SK-N-SH (cell line): ENCODE measurements around the gene PCDHGA1.

Experiments
- CHD2 ChIP-seq: fragments of 150-350 bp; IDR thresholded peaks from 2 replicates; pipeline ENCODE4 v1.6.1; 2018; ENCODE audit warnings: low read length; ENCODE audit not compliant: partially characterized antibody
- CTCF ChIP-seq: fragments of 200-600 bp; sonication (generic); IDR thresholded peaks from 2 replicates; pipeline ENCODE4 v1.6.1; 2017; ENCODE audit warnings: antibody characterized with exemption, mild to moderate bottlenecking, moderate library complexity
- ELF1 ChIP-seq: IDR thresholded peaks from 2 replicates; pipeline ENCODE4 v1.4.0; 2012
- EP300 ChIP-seq, 2 experiments: IDR thresholded peaks; 2 replicates each; pipeline versions ENCODE4 v1.4.0 to v1.6.1; 2012; ENCODE audit warnings: borderline replicate concordance in 1 of 2, low read depth in 1 of 2, low read length in 1 of 2
- FOSL2 ChIP-seq: IDR thresholded peaks from 2 replicates; pipeline ENCODE4 v1.4.0; 2012; ENCODE audit warnings: low read depth, mild to moderate bottlenecking, moderate library complexity, borderline replicate concordance
- FOXM1 ChIP-seq: IDR thresholded peaks from 2 replicates; pipeline ENCODE4 v1.4.0; 2012; ENCODE audit warnings: low read depth, mild to moderate bottlenecking
- MEF2A ChIP-seq: IDR thresholded peaks from 2 replicates; pipeline ENCODE4 v1.4.0; 2012; ENCODE audit warnings: low read depth, borderline replicate concordance
- NFIC ChIP-seq: IDR thresholded peaks from 2 replicates; pipeline ENCODE4 v1.4.0; 2012; ENCODE audit warnings: borderline replicate concordance
- POLR2AphosphoS5 ChIP-seq: IDR thresholded peaks from 2 replicates; pipeline ENCODE4 v1.6.1; 2012; ENCODE audit warnings: low read depth, low read length
- RFX5 ChIP-seq: IDR thresholded peaks from 2 replicates; pipeline ENCODE4 v1.6.1; 2012; ENCODE audit warnings: mild to moderate bottlenecking, improper control_type of control experiment, low read length
- TCF12 ChIP-seq: IDR thresholded peaks from 2 replicates; pipeline ENCODE4 v1.4.0; 2012
- YY1 ChIP-seq: IDR thresholded peaks from 2 replicates; pipeline ENCODE4 v1.4.0; 2012; ENCODE audit warnings: low read depth, mild to moderate bottlenecking
- ZBTB33 ChIP-seq: IDR thresholded peaks from 2 replicates; pipeline ENCODE4 v1.4.0; 2012; ENCODE audit warnings: low read depth, borderline replicate concordance

DNA sequence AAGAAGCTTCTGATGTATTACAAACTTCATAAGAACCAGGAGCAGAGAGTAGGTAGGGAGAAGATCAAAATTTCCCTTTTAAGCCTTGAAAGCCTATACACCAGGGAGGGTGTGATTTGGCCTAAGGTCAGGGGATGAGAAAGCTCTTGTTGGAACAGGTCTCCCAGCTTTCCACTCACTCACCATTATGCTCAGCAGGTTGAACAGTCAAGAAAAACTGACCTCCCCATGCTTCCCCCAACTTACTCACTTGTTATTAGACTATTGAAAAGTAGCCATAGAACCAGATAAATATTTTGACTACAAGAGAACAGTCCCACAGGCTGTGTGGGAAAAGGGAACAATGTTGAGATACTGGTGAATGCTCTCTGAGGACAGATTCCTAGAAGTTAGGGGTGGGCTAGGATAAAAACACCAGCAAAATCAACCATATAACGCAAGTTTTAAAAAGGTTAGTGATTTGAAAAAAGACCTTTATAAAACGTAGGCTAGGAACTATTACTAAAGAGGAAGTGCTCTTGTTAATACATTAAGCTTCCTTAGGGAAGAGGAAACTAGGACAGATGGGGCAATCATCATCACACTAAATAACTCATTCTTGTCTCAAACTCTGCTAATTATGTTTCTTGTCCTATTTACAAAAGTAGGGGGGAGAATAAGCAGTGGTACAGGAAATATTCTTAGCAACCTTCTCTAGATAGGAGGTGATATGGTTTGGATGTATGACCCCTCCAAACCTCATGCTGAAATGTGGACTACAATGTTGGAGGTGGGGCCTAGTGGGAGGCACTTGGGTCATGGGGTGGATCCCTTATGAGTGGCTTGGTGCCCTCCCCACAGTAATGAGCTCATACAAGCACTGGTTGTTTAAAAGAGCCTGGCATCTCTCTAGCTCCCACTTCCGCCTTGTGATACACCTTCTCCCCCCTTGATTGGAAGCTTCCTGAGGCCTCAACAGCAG is 189.6 kb downstream of the PCDHGA1 start:
- TF ChIP-seq MEF2A (no peak), CTCF (no peak), FOSL2 (no peak), CHD2 (no peak), POLR2AphosphoS5 (no peak), EP300 (IDR thresholded peaks at IDR 0.05; ENCODE audit: borderline replicate concordance in 1 of 2, low read depth in 1 of 2, low read length in 1 of 2) (no peak), YY1 (no peak), TCF12 (no peak), FOXM1 (no peak), ZBTB33 (no peak), ELF1 (no peak), NFIC (no peak), RFX5 (no peak)
